Stimulated activated CD4-positive, alpha-beta T cell treated with anti-CD3 and anti-CD28 coated beads, Interleukin-1b, Interleukin-23, amount 100 ng/mL, for 1 hour (primary cell): ENCODE measurements around the gene KBTBD7.

ENCODE experiments used
- DNase-seq, 2 donors: peaks; one replicate each; pipeline ENCODE4 v3.0.0-alpha.2; 2020; ENCODE audit warnings: low read depth in 2 of 2

The KBTBD7 gene

GRCh38 chr13:41193919-41194824 is at the start of gene KBTBD7:
TSS of gene KBTBD7 (minus strand) at chr13:41194569. CDS start at chr13:41194257, 312 bp downstream.
- DNase-seq: peak; percentile 65 to 82

- no peak for DNase-seq
Measured at GRCh38 chr13:41241626-41242025, 47.3 kb upstream of the KBTBD7 start.

- DNase-seq: no peak
Measured at GRCh38 chr13:41236369-41236768, 42.0 kb upstream of the KBTBD7 start.

GRCh38 chr13:41232578-41233480 is 38.5 kb upstream of the KBTBD7 start:
- DNase-seq: no peak

GRCh38 chr13:41231786-41232185 is 37.4 kb upstream of the KBTBD7 start:
- no peak for DNase-seq

GRCh38 chr13:41231025-41231677 is 36.8 kb upstream of the KBTBD7 start:
- no peak for DNase-seq

- no peak for DNase-seq
Measured at GRCh38 chr13:41229356-41229755, 35.0 kb upstream of the KBTBD7 start.

- DNase-seq: no peak
Measured at GRCh38 chr13:41224113-41225110, 30.0 kb upstream of the KBTBD7 start.

- DNase-seq: peak in 1 of 2 donors; percentile 12
Measured at GRCh38 chr13:41222259-41222852, 28.0 kb upstream of the KBTBD7 start.

- no peak for DNase-seq
Measured at GRCh38 chr13:41220401-41220800, 26.0 kb upstream of the KBTBD7 start.

GRCh38 chr13:41216160-41216559 is 21.8 kb upstream of the KBTBD7 start:
- DNase-seq: no peak

GRCh38 chr13:41213919-41214318 is 19.6 kb upstream of the KBTBD7 start:
- DNase-seq: no peak

GRCh38 chr13:41213316-41213715 is 18.9 kb upstream of the KBTBD7 start:
- no peak for DNase-seq

GRCh38 chr13:41212881-41213280 is 18.5 kb upstream of the KBTBD7 start:
- DNase-seq: no peak

GRCh38 chr13:41211062-41211461 is 16.7 kb upstream of the KBTBD7 start:
- no peak for DNase-seq

GRCh38 chr13:41206467-41206866 is 12.1 kb upstream of the KBTBD7 start:
- DNase-seq: no peak

- no peak for DNase-seq
Measured at GRCh38 chr13:41203810-41204209, 9.4 kb upstream of the KBTBD7 start.

- no peak for DNase-seq
Measured at GRCh38 chr13:41200126-41200525, 5.8 kb upstream of the KBTBD7 start.

GRCh38 chr13:41199526-41199925 is 5.2 kb upstream of the KBTBD7 start:
- DNase-seq: no peak

- DNase-seq: no peak
Measured at GRCh38 chr13:41199079-41199478, 4.7 kb upstream of the KBTBD7 start.
